ENCODE measurements around the gene CDK3. TPM values are rescaled to one million over a fixed set of nuclear protein-coding genes. Genes with fewer than 3 reads are reported as not detected.

Gene CDK3
- total and polyA plus RNA-seq, 4 donors, result 1.5 to 6.3 (median 2.6) TPM

DNA sequence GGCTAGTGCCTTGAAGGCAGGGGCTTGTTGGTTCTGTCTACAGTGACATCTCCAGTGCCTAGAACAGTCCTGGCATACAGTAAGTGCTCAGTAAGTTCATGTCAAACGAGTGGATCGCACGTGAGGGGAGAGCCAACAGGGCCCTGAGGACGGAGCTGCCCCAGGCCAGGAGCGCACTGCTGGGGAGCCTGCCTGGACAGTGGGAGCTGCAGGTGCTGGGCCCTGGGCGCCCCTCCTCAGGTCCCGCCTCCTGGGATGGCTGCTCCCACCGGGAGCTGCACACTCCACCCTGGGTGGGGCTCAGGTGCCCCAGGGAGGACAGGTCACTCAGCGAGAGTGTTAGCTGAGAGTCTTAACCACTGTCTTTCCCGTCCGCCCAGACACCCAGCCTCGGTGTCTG lies 24.6 kb downstream of the CDK3 start:
- DNase-seq (ENCODE audit: low spot score), result no peak
- H3K9ac ChIP-seq (ENCODE audit: low read depth in 1 of 2, low read length in 2 of 2), result no peak overlapping the region
- no peaks in the 10 kb centered on the region for H3K27me3 ChIP-seq (ENCODE audit: control insufficient read depth in 4 of 4, insufficient read depth in 4 of 4, low read length in 3 of 4)
- no peak overlapping the region for H3K27ac ChIP-seq (ENCODE audit: low read depth in 1 of 2, low read length in 2 of 2)
- no peak overlapping the region for H3K4me3 ChIP-seq (ENCODE audit: low read depth in 1 of 3, low read length in 3 of 3)
- 90% methylated on average over 12 of the region's 12 CpGs for WGBS
- peaks cover 0 to 3% (median 0%) of the 10 kb centered on the region in 4 donors for H3K4me1 ChIP-seq (ENCODE audit: control insufficient read depth in 4 of 4, insufficient read depth in 4 of 4, low read length in 3 of 4)
- TF ChIP-seq, protein P1, sequence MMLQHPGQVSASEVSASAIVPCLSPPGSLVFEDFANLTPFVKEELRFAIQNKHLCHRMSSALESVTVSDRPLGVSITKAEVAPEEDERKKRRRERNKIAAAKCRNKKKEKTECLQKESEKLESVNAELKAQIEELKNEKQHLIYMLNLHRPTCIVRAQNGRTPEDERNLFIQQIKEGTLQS (IDR thresholded peaks at IDR 0.05), result no peak
- TF ChIP-seq GABPA (IDR thresholded peaks at IDR 0.05 in 1 of 2, conservative IDR thresholded peaks at IDR 0.05 in 1 of 2), result no peak
- TF ChIP-seq RAD21 (IDR thresholded peaks at IDR 0.05), result no peak
- TF ChIP-seq, protein P2, sequence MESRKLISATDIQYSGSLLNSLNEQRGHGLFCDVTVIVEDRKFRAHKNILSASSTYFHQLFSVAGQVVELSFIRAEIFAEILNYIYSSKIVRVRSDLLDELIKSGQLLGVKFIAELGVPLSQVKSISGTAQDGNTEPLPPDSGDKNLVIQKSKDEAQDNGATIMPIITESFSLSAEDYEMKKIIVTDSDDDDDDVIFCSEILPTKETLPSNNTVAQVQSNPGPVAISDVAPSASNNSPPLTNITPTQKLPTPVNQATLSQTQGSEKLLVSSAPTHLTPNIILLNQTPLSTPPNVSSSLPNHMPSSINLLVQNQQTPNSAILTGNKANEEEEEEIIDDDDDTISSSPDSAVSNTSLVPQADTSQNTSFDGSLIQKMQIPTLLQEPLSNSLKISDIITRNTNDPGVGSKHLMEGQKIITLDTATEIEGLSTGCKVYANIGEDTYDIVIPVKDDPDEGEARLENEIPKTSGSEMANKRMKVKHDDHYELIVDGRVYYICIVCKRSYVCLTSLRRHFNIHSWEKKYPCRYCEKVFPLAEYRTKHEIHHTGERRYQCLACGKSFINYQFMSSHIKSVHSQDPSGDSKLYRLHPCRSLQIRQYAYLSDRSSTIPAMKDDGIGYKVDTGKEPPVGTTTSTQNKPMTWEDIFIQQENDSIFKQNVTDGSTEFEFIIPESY (IDR thresholded peaks at IDR 0.05), result no peak
- TF ChIP-seq, protein P3, sequence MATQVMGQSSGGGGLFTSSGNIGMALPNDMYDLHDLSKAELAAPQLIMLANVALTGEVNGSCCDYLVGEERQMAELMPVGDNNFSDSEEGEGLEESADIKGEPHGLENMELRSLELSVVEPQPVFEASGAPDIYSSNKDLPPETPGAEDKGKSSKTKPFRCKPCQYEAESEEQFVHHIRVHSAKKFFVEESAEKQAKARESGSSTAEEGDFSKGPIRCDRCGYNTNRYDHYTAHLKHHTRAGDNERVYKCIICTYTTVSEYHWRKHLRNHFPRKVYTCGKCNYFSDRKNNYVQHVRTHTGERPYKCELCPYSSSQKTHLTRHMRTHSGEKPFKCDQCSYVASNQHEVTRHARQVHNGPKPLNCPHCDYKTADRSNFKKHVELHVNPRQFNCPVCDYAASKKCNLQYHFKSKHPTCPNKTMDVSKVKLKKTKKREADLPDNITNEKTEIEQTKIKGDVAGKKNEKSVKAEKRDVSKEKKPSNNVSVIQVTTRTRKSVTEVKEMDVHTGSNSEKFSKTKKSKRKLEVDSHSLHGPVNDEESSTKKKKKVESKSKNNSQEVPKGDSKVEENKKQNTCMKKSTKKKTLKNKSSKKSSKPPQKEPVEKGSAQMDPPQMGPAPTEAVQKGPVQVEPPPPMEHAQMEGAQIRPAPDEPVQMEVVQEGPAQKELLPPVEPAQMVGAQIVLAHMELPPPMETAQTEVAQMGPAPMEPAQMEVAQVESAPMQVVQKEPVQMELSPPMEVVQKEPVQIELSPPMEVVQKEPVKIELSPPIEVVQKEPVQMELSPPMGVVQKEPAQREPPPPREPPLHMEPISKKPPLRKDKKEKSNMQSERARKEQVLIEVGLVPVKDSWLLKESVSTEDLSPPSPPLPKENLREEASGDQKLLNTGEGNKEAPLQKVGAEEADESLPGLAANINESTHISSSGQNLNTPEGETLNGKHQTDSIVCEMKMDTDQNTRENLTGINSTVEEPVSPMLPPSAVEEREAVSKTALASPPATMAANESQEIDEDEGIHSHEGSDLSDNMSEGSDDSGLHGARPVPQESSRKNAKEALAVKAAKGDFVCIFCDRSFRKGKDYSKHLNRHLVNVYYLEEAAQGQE (IDR thresholded peaks at IDR 0.05), result no peak
- no peak for TF ChIP-seq RXRA (IDR thresholded peaks at IDR 0.05)
- TF ChIP-seq, protein P4, sequence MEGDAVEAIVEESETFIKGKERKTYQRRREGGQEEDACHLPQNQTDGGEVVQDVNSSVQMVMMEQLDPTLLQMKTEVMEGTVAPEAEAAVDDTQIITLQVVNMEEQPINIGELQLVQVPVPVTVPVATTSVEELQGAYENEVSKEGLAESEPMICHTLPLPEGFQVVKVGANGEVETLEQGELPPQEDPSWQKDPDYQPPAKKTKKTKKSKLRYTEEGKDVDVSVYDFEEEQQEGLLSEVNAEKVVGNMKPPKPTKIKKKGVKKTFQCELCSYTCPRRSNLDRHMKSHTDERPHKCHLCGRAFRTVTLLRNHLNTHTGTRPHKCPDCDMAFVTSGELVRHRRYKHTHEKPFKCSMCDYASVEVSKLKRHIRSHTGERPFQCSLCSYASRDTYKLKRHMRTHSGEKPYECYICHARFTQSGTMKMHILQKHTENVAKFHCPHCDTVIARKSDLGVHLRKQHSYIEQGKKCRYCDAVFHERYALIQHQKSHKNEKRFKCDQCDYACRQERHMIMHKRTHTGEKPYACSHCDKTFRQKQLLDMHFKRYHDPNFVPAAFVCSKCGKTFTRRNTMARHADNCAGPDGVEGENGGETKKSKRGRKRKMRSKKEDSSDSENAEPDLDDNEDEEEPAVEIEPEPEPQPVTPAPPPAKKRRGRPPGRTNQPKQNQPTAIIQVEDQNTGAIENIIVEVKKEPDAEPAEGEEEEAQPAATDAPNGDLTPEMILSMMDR (IDR thresholded peaks at IDR 0.05; ENCODE audit: low read depth, low read length, missing input control), result no peak
- no peak for TF ChIP-seq JUND (IDR thresholded peaks at IDR 0.05)
- TF ChIP-seq HNF4G (IDR thresholded peaks at IDR 0.05), result no peak
- no peak for TF ChIP-seq HNF4A (conservative IDR thresholded peaks at IDR 0.05)
- TF ChIP-seq FOXA1 (IDR thresholded peaks at IDR 0.05), result no peak
- no peaks in the 10 kb centered on the region for H3K36me3 ChIP-seq (ENCODE audit: control insufficient read depth in 4 of 4, insufficient read depth in 3 of 4, low read depth in 1 of 4, low read length in 3 of 4)
- no peaks in the 10 kb centered on the region for H3K9me3 ChIP-seq (ENCODE audit: control insufficient read depth in 4 of 4, low read length in 3 of 4)

DNA sequence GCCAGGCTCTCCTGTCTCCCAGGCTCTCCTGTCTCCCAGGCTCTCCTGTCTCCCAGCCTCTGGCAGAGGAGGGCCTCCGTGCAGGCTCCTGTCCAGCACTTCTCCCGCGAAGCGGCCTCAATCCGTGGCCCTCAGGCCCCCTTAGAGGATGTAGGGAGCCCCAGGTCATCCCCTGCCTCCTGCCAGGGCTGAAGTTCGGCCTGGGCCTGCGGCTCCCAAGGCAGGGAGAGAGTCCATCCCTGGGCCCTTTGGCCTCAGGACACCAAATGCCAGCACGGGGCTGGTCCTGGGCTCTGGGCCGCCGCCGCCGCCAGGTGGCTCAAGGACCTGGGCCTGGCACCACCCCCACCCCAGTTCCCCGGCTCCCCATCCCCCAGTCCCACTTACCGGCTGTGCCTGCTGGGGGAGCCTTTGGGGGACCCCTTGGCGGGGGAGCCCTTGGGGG lies 26.1 kb downstream of the CDK3 start:
- no peaks in the 10 kb centered on the region for H3K36me3 ChIP-seq (ENCODE audit: control insufficient read depth in 4 of 4, insufficient read depth in 3 of 4, low read depth in 1 of 4, low read length in 3 of 4)
- H3K9me3 ChIP-seq (ENCODE audit: control insufficient read depth in 4 of 4, low read length in 3 of 4), result no peaks in the 10 kb centered on the region
- H3K4me1 ChIP-seq (ENCODE audit: control insufficient read depth in 4 of 4, insufficient read depth in 4 of 4, low read length in 3 of 4), result peaks cover 0 to 3% (median 0%) of the 10 kb centered on the region in 4 donors
- no peak for DNase-seq (ENCODE audit: low spot score)
- H3K4me3 ChIP-seq (ENCODE audit: low read depth in 1 of 3, low read length in 3 of 3), result no peak overlapping the region
- no peak overlapping the region for H3K27ac ChIP-seq (ENCODE audit: low read depth in 1 of 2, low read length in 2 of 2)
- no peak overlapping the region for H3K9ac ChIP-seq (ENCODE audit: low read depth in 1 of 2, low read length in 2 of 2)
- 78% methylated on average over 15 of the region's 15 CpGs for WGBS
- H3K27me3 ChIP-seq (ENCODE audit: control insufficient read depth in 4 of 4, insufficient read depth in 4 of 4, low read length in 3 of 4), result no peaks in the 10 kb centered on the region
- TF ChIP-seq, protein P2 (IDR thresholded peaks at IDR 0.05), result no peak
- no peak for TF ChIP-seq TAF1 (conservative IDR thresholded peaks at IDR 0.05)
- TF ChIP-seq HNF4G (IDR thresholded peaks at IDR 0.05), result no peak
- TF ChIP-seq RAD21 (IDR thresholded peaks at IDR 0.05), result no peak
- TF ChIP-seq, protein P3 (IDR thresholded peaks at IDR 0.05), result no peak
- no peak for TF ChIP-seq FOXA1 (IDR thresholded peaks at IDR 0.05)
- no peak for TF ChIP-seq EGR1 (IDR thresholded peaks at IDR 0.05; ENCODE audit: low read depth in 2 of 2)
- TF ChIP-seq, protein P4 (IDR thresholded peaks at IDR 0.05; ENCODE audit: low read depth, low read length, missing input control), result no peak
- no peak for TF ChIP-seq JUND (IDR thresholded peaks at IDR 0.05)
- TF ChIP-seq, protein P1 (IDR thresholded peaks at IDR 0.05), result no peak
- TF ChIP-seq SP1 (IDR thresholded peaks at IDR 0.05), result no peak
